Measurements from ENCODE around the gene ANKRD44. TPM values are rescaled to one million over a fixed set of nuclear protein-coding genes. Genes with fewer than 3 reads are reported as not detected.

The ANKRD44 gene
- total RNA-seq, 2 experiments from 2014 or later = 214 to 246 TPM

GRCh38 chr2:197107291-197108269 lies 203.0 kb downstream of the ANKRD44 start:
- POLR2A ChIA-PET = interaction anchor here (0.7 kb wide), 1 partner anchor 184 kb away, joined by 3 read pairs; no protein-coding TSS in a partner anchor
- no peaks in the 10 kb centered on the region for H3K4me1 Mint-ChIP-seq
- no peak for DNase-seq
- no peaks in the 10 kb centered on the region for H3K27me3 Mint-ChIP-seq
- CTCF ChIA-PET = no interaction called here
- H3K27ac Mint-ChIP-seq = no peak overlapping the region
- H3K36me3 Mint-ChIP-seq (ENCODE audit: low read depth) = peaks cover 48% of the 10 kb centered on the region
- no peak overlapping the region for H3K4me3 Mint-ChIP-seq
- H3K9me3 Mint-ChIP-seq = no peaks in the 10 kb centered on the region

DNA sequence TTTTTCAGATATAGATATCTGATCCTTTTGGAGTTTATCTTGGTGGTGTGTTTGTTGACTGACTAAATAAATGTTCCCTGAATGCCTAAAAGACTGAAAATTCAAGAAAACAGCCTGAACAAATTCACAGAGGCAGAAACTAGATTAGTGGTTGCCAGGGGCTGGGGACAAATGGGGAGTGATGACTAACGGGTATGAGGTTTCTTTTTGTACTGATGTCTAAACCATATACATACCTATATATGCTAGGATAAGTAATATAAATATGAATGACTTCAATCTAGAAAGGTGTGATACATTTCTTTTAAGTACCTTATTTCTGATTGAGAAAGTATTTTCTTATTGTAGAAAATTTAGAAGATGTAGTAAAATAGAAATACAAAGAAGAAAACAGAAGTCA lies 207.2 kb downstream of the ANKRD44 start:
- DNase-seq = no peak
- Mint-ChIP-seq H3K27ac (no peak overlapping the region), H3K4me3 (no peak overlapping the region), H3K9me3 (no peaks in the 10 kb centered on the region), H3K27me3 (no peaks in the 10 kb centered on the region), H3K36me3 (ENCODE audit: low read depth) (peaks cover 66% of the 10 kb centered on the region), H3K4me1 (peaks cover 5% of the 10 kb centered on the region)
- POLR2A ChIA-PET = no interaction called here
- CTCF ChIA-PET = no interaction called here

- CTCF ChIA-PET = interaction anchor here (0.5 to 1.3 kb wide), 2 partner anchors 12 to 274 kb away, joined by 3 to 4 read pairs; no protein-coding TSS in a partner anchor
- no peak for DNase-seq
- H3K27me3 Mint-ChIP-seq = no peaks in the 10 kb centered on the region
- H3K36me3 Mint-ChIP-seq (ENCODE audit: low read depth) = peaks cover 72% of the 10 kb centered on the region
- POLR2A ChIA-PET = no interaction called here
- H3K9me3 Mint-ChIP-seq = no peaks in the 10 kb centered on the region
- no peak overlapping the region for H3K27ac Mint-ChIP-seq
- no peak overlapping the region for H3K4me3 Mint-ChIP-seq
- peaks cover 5% of the 10 kb centered on the region for H3K4me1 Mint-ChIP-seq
These were observed 208.3 kb downstream of the ANKRD44 start for GRCh38 chr2:197102231-197102630.

- no peak for DNase-seq
- ChIA-PET CTCF (no interaction called here), POLR2A (no interaction called here)
- H3K27ac Mint-ChIP-seq = no peak overlapping the region
- peaks cover 5% of the 10 kb centered on the region for H3K4me1 Mint-ChIP-seq
- no peak overlapping the region for H3K4me3 Mint-ChIP-seq
- peaks cover 71% of the 10 kb centered on the region for H3K36me3 Mint-ChIP-seq (ENCODE audit: low read depth)
- no peaks in the 10 kb centered on the region for H3K9me3 Mint-ChIP-seq
- no peaks in the 10 kb centered on the region for H3K27me3 Mint-ChIP-seq
These were observed 209.1 kb downstream of the ANKRD44 start for GRCh38 chr2:197101519-197101918.

- H3K4me3 Mint-ChIP-seq = no peak overlapping the region
- H3K27me3 Mint-ChIP-seq = no peaks in the 10 kb centered on the region
- H3K27ac Mint-ChIP-seq = no peak overlapping the region
- ChIA-PET CTCF (interaction anchor here (0.6 to 2.2 kb wide), 3 partner anchors 11 to 238 kb away, joined by 3 to 9 read pairs (median 3); no protein-coding TSS in a partner anchor), POLR2A (interaction anchor here (1.1 kb wide), 1 partner anchor 170 kb away, joined by 3 read pairs; no protein-coding TSS in a partner anchor)
- DNase-seq = no peak
- H3K4me1 Mint-ChIP-seq = peaks cover 5% of the 10 kb centered on the region
- no peaks in the 10 kb centered on the region for H3K9me3 Mint-ChIP-seq
- peaks cover 61% of the 10 kb centered on the region for H3K36me3 Mint-ChIP-seq (ENCODE audit: low read depth)
These were observed 212.8 kb downstream of the ANKRD44 start for GRCh38 chr2:197097578-197098366.

DNA sequence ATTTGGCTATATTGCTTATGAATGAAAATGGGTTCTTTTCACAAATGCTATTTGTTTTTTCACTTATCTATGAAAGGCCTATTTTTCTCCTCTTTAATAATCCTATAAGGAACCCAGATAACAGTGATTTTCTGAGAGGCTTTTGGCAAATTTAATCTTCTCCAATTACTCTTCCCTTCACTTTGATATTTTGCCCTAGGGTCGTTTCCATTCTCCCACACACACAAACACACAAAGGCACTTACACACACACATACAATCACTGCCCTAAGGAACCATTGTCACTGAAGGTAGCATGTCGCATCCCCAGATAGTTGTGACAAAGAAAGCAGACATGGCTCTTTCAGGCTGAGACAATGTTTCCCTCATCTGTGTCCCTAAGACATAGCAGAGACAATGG lies 213.9 kb downstream of the ANKRD44 start:
- peaks cover 61% of the 10 kb centered on the region for H3K36me3 Mint-ChIP-seq (ENCODE audit: low read depth)
- DNase-seq = no peak
- H3K9me3 Mint-ChIP-seq = no peaks in the 10 kb centered on the region
- ChIA-PET POLR2A (no interaction called here), CTCF (no interaction called here)
- H3K4me1 Mint-ChIP-seq = no peaks in the 10 kb centered on the region
- no peak overlapping the region for H3K4me3 Mint-ChIP-seq
- H3K27me3 Mint-ChIP-seq = no peaks in the 10 kb centered on the region
- H3K27ac Mint-ChIP-seq = no peak overlapping the region

DNA sequence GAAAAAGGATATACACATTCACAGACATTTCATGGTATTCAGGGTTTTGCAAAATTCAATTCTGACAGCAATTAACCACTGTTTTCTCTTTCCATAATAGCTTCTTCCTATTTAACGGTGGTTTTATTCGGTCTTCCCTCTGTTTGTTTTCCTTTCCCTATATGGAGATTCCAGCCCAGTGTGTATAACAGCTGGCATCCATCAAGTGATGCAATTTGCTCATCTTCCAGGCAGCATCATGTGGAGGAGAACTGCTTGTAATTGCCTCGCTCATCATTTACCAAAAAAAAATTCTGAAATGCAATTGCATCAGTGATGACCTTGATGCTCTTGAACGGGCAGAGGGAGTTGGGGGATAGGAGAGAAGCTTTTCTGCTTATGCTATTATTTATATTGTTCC lies 218.1 kb downstream of the ANKRD44 start:
- Mint-ChIP-seq H3K4me1 (no peaks in the 10 kb centered on the region), H3K27ac (no peak overlapping the region), H3K9me3 (no peaks in the 10 kb centered on the region), H3K4me3 (no peak overlapping the region), H3K36me3 (ENCODE audit: low read depth) (peaks cover 63% of the 10 kb centered on the region), H3K27me3 (no peaks in the 10 kb centered on the region)
- POLR2A ChIA-PET = no interaction called here
- DNase-seq = no peak
- CTCF ChIA-PET = interaction anchor here (1.0 kb wide), 1 partner anchor 341 kb away, joined by 3 read pairs; no protein-coding TSS in a partner anchor

DNA sequence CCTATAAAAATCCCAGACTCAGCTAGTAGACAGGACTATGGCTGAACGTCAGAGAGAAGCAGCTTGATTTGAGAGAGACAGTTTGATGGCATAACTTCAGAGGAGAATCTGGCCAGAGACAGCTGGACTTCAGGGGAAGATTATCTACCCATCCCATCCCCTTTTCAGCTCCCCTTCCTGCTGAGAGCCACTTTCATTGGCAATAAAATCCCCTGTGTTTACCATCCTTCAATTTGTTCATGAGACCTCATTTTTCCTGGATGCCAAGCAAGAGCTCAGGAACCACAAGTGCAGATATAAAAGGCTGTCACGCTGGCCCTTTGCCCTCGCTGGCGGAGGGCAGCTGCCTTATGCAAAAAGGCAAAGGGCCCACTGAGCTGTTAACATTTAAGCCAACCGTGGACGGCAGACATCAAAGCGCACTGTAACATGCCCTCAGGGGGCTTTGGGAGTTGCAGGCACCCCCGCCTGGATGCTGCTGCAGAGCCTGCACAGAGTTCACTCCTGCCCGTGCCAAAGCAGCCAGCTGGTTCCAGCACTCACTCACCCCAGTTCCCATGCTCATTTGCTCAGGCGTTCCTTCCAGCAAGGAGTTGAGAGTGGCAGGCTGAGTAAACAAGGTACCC lies 219.7 kb downstream of the ANKRD44 start:
- CTCF ChIA-PET = interaction anchor here (1.2 to 1.6 kb wide), 2 partner anchors 23 to 78 kb away, joined by 3 to 4 read pairs; no protein-coding TSS in a partner anchor
- Mint-ChIP-seq H3K27me3 (no peaks in the 10 kb centered on the region), H3K36me3 (ENCODE audit: low read depth) (peaks cover 64% of the 10 kb centered on the region), H3K4me3 (no peak overlapping the region), H3K4me1 (no peaks in the 10 kb centered on the region), H3K9me3 (no peaks in the 10 kb centered on the region), H3K27ac (no peak overlapping the region)
- POLR2A ChIA-PET = interaction anchor here (0.6 kb wide), 1 partner anchor 345 kb away, joined by 3 read pairs; no protein-coding TSS in a partner anchor
- no peak for DNase-seq

GRCh38 chr2:197089655-197090054 lies 220.9 kb downstream of the ANKRD44 start:
- H3K9me3 Mint-ChIP-seq = no peaks in the 10 kb centered on the region
- H3K27ac Mint-ChIP-seq = no peak overlapping the region
- ChIA-PET POLR2A (no interaction called here), CTCF (interaction anchor here (0.6 to 1.3 kb wide), 2 partner anchors 9 to 412 kb away, joined by 3 to 4 read pairs; no protein-coding TSS in a partner anchor)
- H3K27me3 Mint-ChIP-seq = no peaks in the 10 kb centered on the region
- no peak for DNase-seq
- no peak overlapping the region for H3K4me3 Mint-ChIP-seq
- peaks cover 64% of the 10 kb centered on the region for H3K36me3 Mint-ChIP-seq (ENCODE audit: low read depth)
- no peaks in the 10 kb centered on the region for H3K4me1 Mint-ChIP-seq

GRCh38 chr2:197088694-197089093 lies 221.9 kb downstream of the ANKRD44 start:
- H3K36me3 Mint-ChIP-seq (ENCODE audit: low read depth) = peaks cover 72% of the 10 kb centered on the region
- H3K9me3 Mint-ChIP-seq = no peaks in the 10 kb centered on the region
- H3K4me1 Mint-ChIP-seq = no peaks in the 10 kb centered on the region
- no peak for DNase-seq
- H3K4me3 Mint-ChIP-seq = no peak overlapping the region
- POLR2A ChIA-PET = no interaction called here
- no peak overlapping the region for H3K27ac Mint-ChIP-seq
- H3K27me3 Mint-ChIP-seq = no peaks in the 10 kb centered on the region
- CTCF ChIA-PET = interaction anchor here (1.3 kb wide), 1 partner anchor 8 kb away, joined by 4 read pairs; no protein-coding TSS in a partner anchor

DNA sequence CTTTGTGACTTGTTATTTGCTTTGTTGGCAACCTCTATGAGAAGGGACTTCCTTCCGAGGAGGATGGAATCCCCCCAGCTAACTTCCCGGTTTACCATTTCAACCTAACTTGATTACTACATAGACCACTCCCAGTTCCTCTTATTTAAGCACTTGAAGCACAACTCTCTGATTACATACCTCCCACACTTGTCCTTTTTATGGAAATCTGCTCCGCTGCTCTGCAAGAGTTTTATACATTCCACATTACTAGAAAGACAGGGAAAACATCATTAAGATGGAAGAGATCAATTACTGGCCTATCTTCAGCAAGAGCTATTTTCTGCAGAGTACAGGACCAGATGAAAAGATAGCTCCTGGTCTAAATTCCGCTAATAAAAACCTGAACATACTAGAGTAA lies 224.1 kb downstream of the ANKRD44 start:
- POLR2A ChIA-PET = interaction anchor here (1.5 kb wide), 1 partner anchor 159 kb away, joined by 3 read pairs; no protein-coding TSS in a partner anchor
- H3K27ac Mint-ChIP-seq = no peak overlapping the region

GRCh38 chr2:197085665-197086064 lies 224.9 kb downstream of the ANKRD44 start:
- Mint-ChIP-seq H3K36me3 (ENCODE audit: low read depth) (peaks cover 81% of the 10 kb centered on the region), H3K4me3 (no peak overlapping the region), H3K4me1 (no peaks in the 10 kb centered on the region), H3K27ac (no peak overlapping the region), H3K27me3 (no peaks in the 10 kb centered on the region), H3K9me3 (no peaks in the 10 kb centered on the region)
- ChIA-PET POLR2A (no interaction called here), CTCF (no interaction called here)
- no peak for DNase-seq

More for the DNA sequence above, 224.1 kb downstream of the ANKRD44 start:
- Mint-ChIP-seq H3K9me3 (no peaks in the 10 kb centered on the region), H3K36me3 (ENCODE audit: low read depth) (peaks cover 80% of the 10 kb centered on the region), H3K4me1 (no peaks in the 10 kb centered on the region), H3K4me3 (no peak overlapping the region), H3K27me3 (no peaks in the 10 kb centered on the region)
- CTCF ChIA-PET = interaction anchor here (0.7 to 1.3 kb wide), 2 partner anchors 12 to 13 kb away, joined by 3 read pairs; no protein-coding TSS in a partner anchor
- DNase-seq = no peak

Measured in activated CD4-positive, alpha-beta memory T cell treated with anti-CD3 and anti-CD28 coated beads, Interleukin-2, amount 10 ng/mL, durations not matched to agents 7 days and 5 days (primary cell).